GM12873 (cell line): Measurements from ENCODE around the gene LOXL1.

Source experiments
- TF ChIP-seq, protein P1 (sequence below): IDR thresholded peaks from 2 replicates; pipeline ENCODE4 v1.5.1; 2012; ENCODE audit warnings: low read depth, mild to moderate bottlenecking, moderate library complexity, low read length, control low read depth; ENCODE audit not compliant: insufficient read depth; ENCODE audit errors: missing control alignments

Gene LOXL1

DNA sequence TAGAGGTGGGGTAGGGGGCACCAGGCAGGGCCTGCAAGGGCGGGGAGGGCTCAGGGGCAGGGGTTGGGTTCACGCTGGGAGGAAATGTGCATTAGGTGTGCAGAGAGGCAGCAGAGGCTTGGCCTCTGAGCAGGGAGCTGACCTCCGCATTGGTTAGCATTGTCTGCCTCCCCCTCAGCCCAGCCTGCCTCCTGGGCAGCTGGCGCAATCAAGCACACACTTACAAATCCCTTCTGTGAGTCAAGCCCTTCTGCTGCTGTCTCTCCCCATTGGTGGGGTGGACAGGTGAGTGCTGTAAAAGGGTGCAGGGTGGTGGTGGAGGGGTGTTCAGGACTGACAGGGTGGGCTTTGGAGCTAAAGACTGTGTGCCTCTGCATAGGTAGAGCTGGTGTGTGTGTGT lies 9.3 kb downstream of the LOXL1 start:
- TF ChIP-seq, protein P1, sequence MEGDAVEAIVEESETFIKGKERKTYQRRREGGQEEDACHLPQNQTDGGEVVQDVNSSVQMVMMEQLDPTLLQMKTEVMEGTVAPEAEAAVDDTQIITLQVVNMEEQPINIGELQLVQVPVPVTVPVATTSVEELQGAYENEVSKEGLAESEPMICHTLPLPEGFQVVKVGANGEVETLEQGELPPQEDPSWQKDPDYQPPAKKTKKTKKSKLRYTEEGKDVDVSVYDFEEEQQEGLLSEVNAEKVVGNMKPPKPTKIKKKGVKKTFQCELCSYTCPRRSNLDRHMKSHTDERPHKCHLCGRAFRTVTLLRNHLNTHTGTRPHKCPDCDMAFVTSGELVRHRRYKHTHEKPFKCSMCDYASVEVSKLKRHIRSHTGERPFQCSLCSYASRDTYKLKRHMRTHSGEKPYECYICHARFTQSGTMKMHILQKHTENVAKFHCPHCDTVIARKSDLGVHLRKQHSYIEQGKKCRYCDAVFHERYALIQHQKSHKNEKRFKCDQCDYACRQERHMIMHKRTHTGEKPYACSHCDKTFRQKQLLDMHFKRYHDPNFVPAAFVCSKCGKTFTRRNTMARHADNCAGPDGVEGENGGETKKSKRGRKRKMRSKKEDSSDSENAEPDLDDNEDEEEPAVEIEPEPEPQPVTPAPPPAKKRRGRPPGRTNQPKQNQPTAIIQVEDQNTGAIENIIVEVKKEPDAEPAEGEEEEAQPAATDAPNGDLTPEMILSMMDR: no peak

DNA sequence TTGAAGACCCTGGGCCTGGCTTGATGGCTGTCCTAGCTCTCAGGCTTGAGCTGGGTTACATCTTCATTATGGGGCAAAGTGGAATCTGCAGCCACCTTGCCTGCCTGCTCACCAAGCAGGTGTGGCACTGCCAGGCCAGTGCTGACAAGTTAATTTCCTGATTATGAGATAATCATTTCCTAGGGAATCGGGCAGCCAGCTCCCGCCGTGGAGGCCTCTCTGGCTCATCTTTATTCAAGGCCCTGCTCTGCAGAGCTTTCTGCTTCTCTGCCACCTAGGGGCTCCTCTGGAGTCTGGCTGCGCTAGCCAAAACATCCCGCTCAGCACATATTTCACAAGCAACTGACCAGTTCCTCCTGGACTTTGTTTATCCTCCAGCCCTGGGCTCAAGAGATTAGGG lies 9.9 kb downstream of the LOXL1 start:
- TF ChIP-seq, protein P1: no peak

DNA sequence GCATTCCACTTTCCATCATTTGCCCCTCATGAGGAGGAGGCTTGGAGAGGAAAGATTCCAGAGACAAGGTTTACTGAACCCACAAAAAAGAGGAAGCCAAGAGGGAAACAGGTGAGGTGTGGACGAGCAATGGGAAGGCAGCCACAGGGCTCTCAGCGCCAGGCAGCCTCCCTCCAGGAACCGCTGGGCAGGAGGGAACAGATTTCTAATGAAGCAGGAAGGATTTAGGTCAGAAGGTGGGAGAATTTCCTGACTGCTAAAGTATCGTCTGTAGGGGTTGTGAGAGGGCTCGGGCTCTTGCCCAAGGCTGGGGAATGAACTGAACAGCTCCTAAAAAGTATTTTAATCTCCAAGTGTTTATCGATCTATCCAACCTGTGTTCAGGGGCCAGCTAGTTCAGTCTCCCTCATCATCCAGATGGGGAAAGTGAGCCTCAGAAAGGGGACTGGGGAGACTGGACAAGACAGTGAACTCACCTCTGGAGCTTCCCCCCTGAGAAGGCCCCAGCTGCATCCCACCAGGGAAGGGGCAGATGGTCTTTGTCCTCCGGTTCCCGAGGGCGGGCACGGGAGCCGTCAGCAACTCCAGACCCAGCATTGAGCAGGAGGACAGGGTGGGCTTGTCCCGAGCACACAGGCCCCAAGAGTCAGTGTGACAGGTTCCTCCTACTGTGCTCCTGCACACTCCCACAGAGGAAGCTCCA lies 10.5 kb downstream of the LOXL1 start:
- TF ChIP-seq, protein P1: no peak

DNA sequence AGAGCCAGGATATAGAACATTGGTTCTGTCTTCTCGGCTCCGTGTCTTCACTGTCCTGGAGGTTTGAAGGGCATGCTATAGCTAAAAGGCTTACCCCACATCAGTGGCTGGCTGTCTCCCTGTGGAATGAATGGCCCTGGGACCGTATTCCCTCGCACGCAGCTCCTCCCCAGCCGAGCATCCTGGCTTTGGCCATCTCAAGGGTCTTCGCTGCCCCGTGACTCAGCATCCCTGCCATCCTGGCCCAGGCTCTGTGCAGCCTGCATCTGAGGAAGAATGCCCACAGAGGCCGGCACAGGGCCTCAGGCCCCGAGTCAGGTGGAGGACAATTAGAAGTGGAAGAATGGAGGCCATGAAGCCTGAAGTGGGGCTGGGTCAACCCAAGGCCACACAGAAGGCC lies 11.0 kb downstream of the LOXL1 start:
- TF ChIP-seq, protein P1: no peak

DNA sequence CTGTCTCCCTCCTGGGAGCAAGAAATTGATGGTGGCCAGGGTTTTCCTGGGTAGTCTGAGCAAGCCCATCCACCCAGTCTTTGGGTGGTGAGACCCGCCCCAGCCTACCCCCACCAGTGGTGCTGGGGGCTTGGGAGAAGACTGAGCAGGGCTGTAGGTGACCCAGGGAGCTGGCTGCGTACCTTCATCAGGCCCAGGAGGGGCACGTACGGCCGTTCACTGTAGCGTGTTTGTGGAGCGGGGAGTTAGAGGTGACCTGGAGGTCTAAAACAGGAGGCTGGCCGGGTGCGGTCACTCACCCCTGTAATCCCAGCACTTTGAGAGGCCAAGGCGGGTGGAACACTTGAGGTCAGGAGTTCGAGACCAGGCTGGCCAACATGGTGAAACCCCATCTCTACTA lies 11.5 kb downstream of the LOXL1 start:
- TF ChIP-seq, protein P1: no peak

DNA sequence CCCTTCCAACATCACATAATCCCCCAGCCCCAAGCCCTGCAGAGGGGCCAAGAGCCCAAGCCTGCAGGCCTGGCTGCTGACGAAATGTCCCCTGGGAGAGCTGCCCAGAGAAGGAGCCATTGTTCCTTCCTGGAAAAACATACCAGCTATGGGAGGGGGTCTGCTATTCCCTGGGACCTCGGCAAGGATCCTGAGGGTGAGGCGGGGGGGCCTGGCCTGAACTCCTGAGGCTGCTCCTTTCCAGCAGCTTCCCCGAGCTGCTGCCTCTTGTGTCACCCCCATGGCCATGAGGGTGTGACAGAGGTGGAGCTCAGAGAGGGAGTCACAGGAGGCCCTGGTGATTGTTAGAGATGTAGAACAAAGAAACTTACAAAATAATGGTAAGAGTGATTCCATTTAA lies 12.9 kb downstream of the LOXL1 start:
- TF ChIP-seq, protein P1: no peak

DNA sequence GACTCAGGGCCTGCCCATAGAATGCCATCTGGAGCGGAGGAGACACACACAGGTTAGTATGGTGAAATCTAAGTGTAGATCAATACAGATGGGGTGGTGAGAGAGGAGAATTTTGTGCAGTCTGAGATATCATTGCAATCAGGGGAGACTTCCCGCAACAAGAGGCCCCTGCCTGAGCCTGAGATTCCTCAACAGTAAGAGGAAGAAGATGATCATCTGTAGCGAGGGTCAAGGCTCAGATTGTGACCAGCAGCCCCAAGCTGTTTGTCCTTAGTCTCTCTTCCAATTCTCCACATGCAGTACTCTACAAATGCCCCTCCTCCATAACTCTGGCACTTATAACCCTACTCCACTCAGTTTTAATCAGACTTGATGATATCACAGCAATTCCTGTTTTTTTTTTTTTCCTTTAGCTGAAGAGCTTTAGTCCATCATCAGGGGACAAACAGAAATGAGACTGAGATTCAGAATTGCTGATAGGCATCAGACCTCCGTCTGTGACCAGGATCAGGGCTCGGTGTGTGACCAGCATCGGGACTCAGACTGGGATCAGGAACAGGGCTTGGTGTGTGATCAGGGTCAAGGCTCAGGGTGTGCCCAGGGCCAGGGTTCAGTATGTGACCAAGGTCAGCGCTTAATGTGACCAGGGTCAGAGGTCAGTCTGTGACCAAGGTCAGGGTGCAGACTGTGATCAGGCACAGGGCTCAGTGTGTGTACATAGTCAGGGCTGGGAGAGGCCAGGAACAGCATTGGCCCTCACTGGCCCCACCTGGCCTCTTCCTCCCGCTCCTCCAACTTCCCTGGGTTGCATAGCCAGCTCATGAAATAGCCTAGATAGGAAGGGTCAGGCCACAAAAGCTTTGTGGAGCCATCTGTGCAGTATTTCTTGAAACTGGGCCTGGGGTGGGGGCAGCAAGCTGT lies 14.1 kb downstream of the LOXL1 start:
- TF ChIP-seq, protein P1: no peak
